GM19238 (cell line): ENCODE data around the gene OTOP3.
"Not testable (repeated sequence)": the region's sequence is repeated elsewhere in the genome, so short reads cannot be mapped to it uniquely, and the experiment has no call there.

ENCODE experiments used
- DNase-seq: peaks from one replicate; pipeline ENCODE4 v3.0.0; 2011; ENCODE audit warnings: low spot score; ENCODE audit not compliant: insufficient read length

Gene OTOP3

GRCh38 chr17:74959826-74960515 is 24.3 kb downstream of the OTOP3 start:
- no peak for DNase-seq

GRCh38 chr17:74960570-74961342 is 25.1 kb downstream of the OTOP3 start:
- DNase-seq = peak; percentile 59

GRCh38 chr17:74961657-74962350 is 26.1 kb downstream of the OTOP3 start:
- DNase-seq = peak; percentile 83

GRCh38 chr17:74962622-74963394 is 27.1 kb downstream of the OTOP3 start:
- no peak for DNase-seq

GRCh38 chr17:74963656-74964055 is 28.0 kb downstream of the OTOP3 start:
- DNase-seq = no peak

- no peak for DNase-seq
Observed at GRCh38 chr17:74964246-74964761, 28.6 kb downstream of the OTOP3 start.

GRCh38 chr17:74964988-74965622 is 29.4 kb downstream of the OTOP3 start:
- DNase-seq = no peak

- DNase-seq = no peak
Observed at GRCh38 chr17:74968361-74968780, 32.7 kb downstream of the OTOP3 start.

- DNase-seq = not testable (repeated sequence)
Observed at GRCh38 chr17:74969501-74969900, 33.8 kb downstream of the OTOP3 start.

- DNase-seq = no peak
Observed at GRCh38 chr17:74970395-74970794, 34.7 kb downstream of the OTOP3 start.

- no peak for DNase-seq
Observed at GRCh38 chr17:74971069-74971841, 35.6 kb downstream of the OTOP3 start.

- DNase-seq = no peak
Observed at GRCh38 chr17:74971842-74972106, 36.1 kb downstream of the OTOP3 start.

GRCh38 chr17:74972107-74972972 is 36.6 kb downstream of the OTOP3 start, which contains the start of gene HID1:
Gene HID1 (minus strand): TSS chr17:74972759. CDS start chr17:74972656, 103 bp downstream.
- DNase-seq = peak; percentile 76

GRCh38 chr17:74972973-74973328 is 37.3 kb downstream of the OTOP3 start:
- no peak for DNase-seq

GRCh38 chr17:74975943-74976342 is 40.2 kb downstream of the OTOP3 start:
- no peak for DNase-seq

- DNase-seq = no peak
Observed at GRCh38 chr17:74977802-74978201, 42.1 kb downstream of the OTOP3 start.

- DNase-seq = no peak
Observed at GRCh38 chr17:74978240-74978639, 42.5 kb downstream of the OTOP3 start.

GRCh38 chr17:74979408-74980146 is 43.9 kb downstream of the OTOP3 start:
- DNase-seq = no peak
